ENCODE results near the gene AK9. TPM values are rescaled to one million over a fixed set of nuclear protein-coding genes. Genes with fewer than 3 reads are reported as not detected.

The AK9 gene
- total and polyA plus RNA-seq, 2 of the 8 experiments (the other 6 are each of a cell fraction or from before 2014, with no cell fraction given) = 1.8 to 2.2 TPM

GRCh38 chr6:109443425-109443950 lies 247.5 kb downstream of the AK9 start:
- Histone ChIP-seq H2AFZ (ENCODE audit: low read length) (no peak overlapping the region), H3K9me3 (ENCODE audit: insufficient read depth in 2 of 2, low read depth in 1 of 2, low read length in 1 of 2) (no peaks in the 10 kb centered on the region), H3K14ac (ENCODE audit: insufficient read length) (no peak overlapping the region), H3K4me3 (ENCODE audit: extremely low read depth in 1 of 4, insufficient read depth in 2 of 4, low read depth in 3 of 4, low read length in 4 of 4) (no peak overlapping the region), H3K23me2 (ENCODE audit: low read depth, low read length) (peaks cover 5% of the 10 kb centered on the region; the same call in 1 of the 2 replicates), H2BK120ac (replicated peaks; ENCODE audit: low read depth, low read length) (no peak overlapping the region), H2AK5ac (ENCODE audit: low read depth, low read length) (no peak overlapping the region), H3K18ac (ENCODE audit: extremely low read depth, low read length) (no peak overlapping the region), H4K91ac (replicated peaks; ENCODE audit: insufficient read length, low read length) (no peak overlapping the region), H2BK12ac (ENCODE audit: low read depth, low read length) (no peak overlapping the region), H3K23ac (ENCODE audit: insufficient read length) (no peak overlapping the region), H3K4ac (replicated peaks; ENCODE audit: insufficient read length, low read depth, low read length) (no peak overlapping the region), H3K56ac (replicated peaks; ENCODE audit: insufficient read length, low read depth, low read length) (no peak overlapping the region), H3K79me2 (ENCODE audit: control insufficient read depth in 1 of 2, insufficient read depth in 2 of 2, low read length in 2 of 2) (peaks cover 0 to 3% of the 10 kb centered on the region in 2 experiments; a peak in 1 of 4 replicates), H2BK15ac (ENCODE audit: low read length) (no peak overlapping the region), H3K27ac (ENCODE audit: low read depth, low read length) (no peak overlapping the region), H4K8ac (ENCODE audit: extremely low read depth, insufficient read depth, low read length) (no peak overlapping the region), H3K79me1 (ENCODE audit: low read depth, low read length) (no peaks in the 10 kb centered on the region; the same call in none of the 2 replicates), H2BK20ac (ENCODE audit: low read length) (no peak overlapping the region), H4K5ac (ENCODE audit: insufficient read length, low read depth, low read length) (no peak overlapping the region), H3K27me3 (replicated peaks in 1 of 4; ENCODE audit: control insufficient read depth in 3 of 4, extremely low read depth in 1 of 4, insufficient read depth in 3 of 4, low read length in 3 of 4) (peaks cover 0 to 2% (median 0%) of the 10 kb centered on the region in 4 experiments; a peak in 1 of 7 replicates), H3K4me1 (replicated peaks in 1 of 4; ENCODE audit: control insufficient read depth in 3 of 4, insufficient read depth in 4 of 4, low read length in 3 of 4) (peaks cover 2 to 9% (median 5%) of the 10 kb centered on the region in 4 experiments), H3K36me3 (ENCODE audit: control insufficient read depth in 2 of 4, insufficient read depth in 4 of 4, low read length in 3 of 4) (peaks cover 11 to 44% (median 23%) of the 10 kb centered on the region in 4 experiments; a peak in 6 of 8 replicates), H3K4me2 (ENCODE audit: insufficient read depth in 1 of 2, low read depth in 2 of 2, low read length in 2 of 2) (no peak overlapping the region), H3K9ac (replicated peaks in 1 of 4; ENCODE audit: extremely low read depth in 1 of 4, low read depth in 3 of 4, low read length in 3 of 4) (no peak overlapping the region), H2BK5ac (ENCODE audit: low read depth, low read length) (no peak overlapping the region; the same call in 1 of the 2 replicates), H4K20me1 (replicated peaks in 1 of 2; ENCODE audit: control insufficient read depth in 1 of 2, insufficient read depth in 2 of 2, low read length in 2 of 2) (peaks cover 6 to 14% of the 10 kb centered on the region in 2 experiments)
- WGBS, 2 experiments (ENCODE audit: extremely low coverage in 1 of 2, insufficient coverage in 1 of 2, insufficient read length in 1 of 2, insufficient replicate concordance in 2 of 2, low coverage in 1 of 2, low lambda C conversion rate in 2 of 2, missing lambda C conversion rate in 1 of 2) = 91% methylated on average over 10 of the region's 10 CpGs; no CpG with 5 or more reads in 1 of the 2 experiments
- no peak for FAIRE-seq
- CTCF ChIA-PET (ENCODE audit: partially characterized antibody) = interaction anchor here (0.6 to 6.1 kb wide), 7 partner anchors 10 to 610 kb away, joined by 3 to 63 read pairs (median 4); partner anchors contain the start of gene MICAL1
- DNase-seq (ENCODE audit: low read depth in 1 of 2, low spot score in 2 of 2) = no peak
- POLR2A ChIA-PET (ENCODE audit: partially characterized antibody) = interaction anchor here (1.7 to 5.8 kb wide), 2 partner anchors 10 to 26 kb away, joined by 5 to 85 read pairs; partner anchors contain the start of gene MICAL1
- no peak for TF ChIP-seq KDM4A (IDR thresholded peaks at IDR 0.05; ENCODE audit: low read depth, low read length, severe bottlenecking)
- TF ChIP-seq BACH1 (IDR thresholded peaks at IDR 0.05; ENCODE audit: low read length) = no peak
- no peak for TF ChIP-seq GABPA (IDR thresholded peaks at IDR 0.05; ENCODE audit: borderline replicate concordance, insufficient read depth, low read length)
- TF ChIP-seq EZH2 (IDR thresholded peaks at IDR 0.05; ENCODE audit: low read depth, low read length, severe bottlenecking) = no peak
- TF ChIP-seq KDM1A (IDR thresholded peaks at IDR 0.05; ENCODE audit: borderline replicate concordance, low read length) = no peak
- no peak for TF ChIP-seq TCF12 (IDR thresholded peaks at IDR 0.05; ENCODE audit: low read depth, low read length)
- TF ChIP-seq CTBP2 (IDR thresholded peaks at IDR 0.05; ENCODE audit: borderline replicate concordance, insufficient read depth, insufficient read length, low read length) = no peak
- no peak for TF ChIP-seq EP300 (IDR thresholded peaks at IDR 0.05; ENCODE audit: borderline replicate concordance in 1 of 2, low read depth in 2 of 2, low read length in 2 of 2)
- no peak for TF ChIP-seq CHD1 (IDR thresholded peaks at IDR 0.05; ENCODE audit: low read depth, low read length)
- TF ChIP-seq JUND (IDR thresholded peaks at IDR 0.05; ENCODE audit: low read length) = no peak
